ENCODE measurements around the gene CTPS1.

Gene CTPS1

DNA sequence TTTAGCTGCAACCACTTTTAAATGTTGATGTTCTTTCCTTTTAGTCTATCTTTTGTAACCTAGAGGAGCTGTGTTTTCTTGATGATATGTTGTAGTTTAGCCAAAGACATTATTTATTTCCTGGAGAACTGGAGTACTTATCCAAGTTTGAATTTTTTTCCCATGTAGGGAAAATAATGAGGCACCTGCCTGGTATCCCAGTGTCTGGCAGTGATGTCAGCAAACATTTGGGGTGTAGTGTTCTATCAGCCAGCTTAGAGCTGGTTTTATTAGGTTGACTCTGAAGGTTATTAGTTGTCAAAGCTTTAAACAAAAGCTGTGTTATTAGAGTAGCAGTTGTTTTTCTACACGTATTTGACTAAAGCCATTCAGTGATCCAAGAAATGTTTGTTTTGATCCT is 3.2 kb downstream of the CTPS1 start:
- DNase-seq (ENCODE audit: low spot score) = no peak
- TF ChIP-seq, protein P1, sequence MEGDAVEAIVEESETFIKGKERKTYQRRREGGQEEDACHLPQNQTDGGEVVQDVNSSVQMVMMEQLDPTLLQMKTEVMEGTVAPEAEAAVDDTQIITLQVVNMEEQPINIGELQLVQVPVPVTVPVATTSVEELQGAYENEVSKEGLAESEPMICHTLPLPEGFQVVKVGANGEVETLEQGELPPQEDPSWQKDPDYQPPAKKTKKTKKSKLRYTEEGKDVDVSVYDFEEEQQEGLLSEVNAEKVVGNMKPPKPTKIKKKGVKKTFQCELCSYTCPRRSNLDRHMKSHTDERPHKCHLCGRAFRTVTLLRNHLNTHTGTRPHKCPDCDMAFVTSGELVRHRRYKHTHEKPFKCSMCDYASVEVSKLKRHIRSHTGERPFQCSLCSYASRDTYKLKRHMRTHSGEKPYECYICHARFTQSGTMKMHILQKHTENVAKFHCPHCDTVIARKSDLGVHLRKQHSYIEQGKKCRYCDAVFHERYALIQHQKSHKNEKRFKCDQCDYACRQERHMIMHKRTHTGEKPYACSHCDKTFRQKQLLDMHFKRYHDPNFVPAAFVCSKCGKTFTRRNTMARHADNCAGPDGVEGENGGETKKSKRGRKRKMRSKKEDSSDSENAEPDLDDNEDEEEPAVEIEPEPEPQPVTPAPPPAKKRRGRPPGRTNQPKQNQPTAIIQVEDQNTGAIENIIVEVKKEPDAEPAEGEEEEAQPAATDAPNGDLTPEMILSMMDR (IDR thresholded peaks at IDR 0.05; ENCODE audit: extremely low read depth, insufficient read depth, missing control alignments) = no peak
- in situ Hi-C loops (cut with MboI; ENCODE audit: low pct_unique_long_range_greater_than_20kb, low sequenced_read_pairs, unreplicated experiment) = no loop called here

DNA sequence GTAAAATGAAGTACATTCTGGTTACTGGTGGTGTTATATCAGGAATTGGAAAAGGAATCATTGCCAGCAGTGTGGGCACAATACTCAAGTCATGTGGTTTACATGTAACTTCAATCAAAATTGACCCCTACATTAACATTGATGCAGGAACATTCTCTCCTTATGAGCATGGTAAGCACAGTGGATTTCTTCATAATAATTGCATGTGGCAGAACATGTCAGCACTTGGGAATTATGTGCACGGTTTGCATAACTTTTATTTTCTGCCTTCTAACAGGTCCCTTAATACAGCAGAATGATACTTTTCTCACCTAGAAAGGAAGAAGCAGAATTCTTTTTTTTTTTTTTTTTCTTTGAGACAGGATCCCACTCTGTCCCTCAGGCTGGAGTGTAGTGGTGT is 3.8 kb downstream of the CTPS1 start:
- in situ Hi-C loops (cut with MboI; ENCODE audit: low pct_unique_long_range_greater_than_20kb, low sequenced_read_pairs, unreplicated experiment) = no loop called here
- TF ChIP-seq, protein P1 (IDR thresholded peaks at IDR 0.05; ENCODE audit: extremely low read depth, insufficient read depth, missing control alignments) = no peak
- DNase-seq (ENCODE audit: low spot score) = no peak

DNA sequence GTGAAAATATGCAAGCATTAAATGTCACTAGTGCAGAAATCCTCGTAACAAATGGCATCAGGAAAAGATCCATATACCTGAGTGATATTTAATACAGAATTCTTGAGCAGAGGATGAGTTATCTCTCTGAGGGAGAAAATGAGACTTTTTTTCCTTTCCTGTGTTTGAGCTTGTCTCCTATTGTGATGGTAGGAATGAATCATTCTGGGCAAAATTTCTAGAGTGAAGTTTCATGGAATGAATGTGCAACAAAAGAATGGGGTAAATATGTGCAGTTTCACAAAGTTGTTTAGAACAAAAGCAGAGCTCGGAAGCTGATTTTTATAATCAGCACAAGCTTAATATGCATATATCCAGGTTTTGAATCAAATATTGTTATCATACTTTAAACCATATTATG is 4.6 kb downstream of the CTPS1 start:
- in situ Hi-C loops (cut with MboI; ENCODE audit: low pct_unique_long_range_greater_than_20kb, low sequenced_read_pairs, unreplicated experiment) = no loop called here
- no peak for DNase-seq (ENCODE audit: low spot score)
- TF ChIP-seq, protein P1 (IDR thresholded peaks at IDR 0.05; ENCODE audit: extremely low read depth, insufficient read depth, missing control alignments) = no peak

DNA sequence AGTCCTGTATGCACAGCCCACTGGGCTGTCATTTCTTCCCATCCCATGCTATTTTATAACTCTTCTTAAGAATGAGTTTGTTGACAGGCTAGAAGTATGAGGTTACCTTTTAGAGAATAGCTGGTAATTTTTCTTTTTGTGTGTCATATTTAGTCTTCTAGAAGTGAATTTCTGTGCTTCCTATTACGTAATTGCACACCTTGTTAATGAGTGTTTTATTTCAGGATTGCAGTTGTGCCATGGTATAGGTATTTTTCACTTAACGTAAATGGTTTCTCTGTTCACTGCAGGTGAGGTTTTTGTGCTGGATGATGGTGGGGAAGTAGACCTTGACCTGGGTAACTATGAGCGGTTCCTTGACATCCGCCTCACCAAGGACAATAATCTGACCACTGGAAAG is 5.0 kb downstream of the CTPS1 start:
- TF ChIP-seq, protein P1 (IDR thresholded peaks at IDR 0.05; ENCODE audit: extremely low read depth, insufficient read depth, missing control alignments) = no peak
- DNase-seq (ENCODE audit: low spot score) = no peak
- in situ Hi-C loops (cut with MboI; ENCODE audit: low pct_unique_long_range_greater_than_20kb, low sequenced_read_pairs, unreplicated experiment) = no loop called here

DNA sequence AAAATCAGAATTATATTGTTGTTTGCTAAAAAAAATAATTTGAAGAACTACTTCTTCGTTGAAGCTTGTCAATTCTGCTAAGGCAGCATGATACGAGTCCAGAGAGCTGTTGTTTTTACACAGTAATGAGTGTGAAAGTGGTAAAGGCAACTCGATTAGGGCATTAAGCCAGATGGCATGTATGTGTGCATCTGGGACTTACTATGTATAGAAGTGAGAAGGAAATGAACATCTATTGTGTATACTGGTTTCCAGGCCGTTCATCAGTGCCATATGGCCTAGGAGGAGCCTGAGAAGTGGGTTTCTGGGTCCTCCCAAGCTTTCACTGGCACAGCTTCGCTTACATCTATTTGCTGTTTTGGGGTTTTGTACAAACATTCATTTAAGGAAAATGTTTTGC is 5.7 kb downstream of the CTPS1 start:
- no peak for DNase-seq (ENCODE audit: low spot score)
- in situ Hi-C loops (cut with MboI; ENCODE audit: low pct_unique_long_range_greater_than_20kb, low sequenced_read_pairs, unreplicated experiment) = no loop called here
- TF ChIP-seq, protein P1 (IDR thresholded peaks at IDR 0.05; ENCODE audit: extremely low read depth, insufficient read depth, missing control alignments) = no peak

DNA sequence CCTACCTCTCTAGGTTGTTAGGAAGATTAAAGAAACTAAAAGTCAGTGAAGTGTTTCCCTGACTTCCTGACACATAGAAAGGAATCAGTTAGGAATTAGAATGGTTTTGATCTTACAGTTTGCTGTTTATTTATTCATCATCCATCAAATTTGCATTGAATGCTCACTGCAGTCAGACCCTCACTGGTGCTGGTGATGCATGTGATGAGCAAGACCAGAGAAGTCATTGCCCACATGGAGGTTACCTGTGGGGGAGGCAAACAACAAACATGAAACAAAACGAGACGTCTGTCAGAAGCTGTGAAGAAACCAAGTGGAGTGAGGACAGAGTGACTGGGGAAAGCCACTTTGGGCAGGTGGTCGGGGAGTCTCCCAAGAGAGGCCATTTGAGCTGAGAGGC is 6.4 kb downstream of the CTPS1 start:
- in situ Hi-C loops (cut with MboI; ENCODE audit: low pct_unique_long_range_greater_than_20kb, low sequenced_read_pairs, unreplicated experiment) = no loop called here
- TF ChIP-seq, protein P1 (IDR thresholded peaks at IDR 0.05; ENCODE audit: extremely low read depth, insufficient read depth, missing control alignments) = no peak
- no peak for DNase-seq (ENCODE audit: low spot score)

DNA sequence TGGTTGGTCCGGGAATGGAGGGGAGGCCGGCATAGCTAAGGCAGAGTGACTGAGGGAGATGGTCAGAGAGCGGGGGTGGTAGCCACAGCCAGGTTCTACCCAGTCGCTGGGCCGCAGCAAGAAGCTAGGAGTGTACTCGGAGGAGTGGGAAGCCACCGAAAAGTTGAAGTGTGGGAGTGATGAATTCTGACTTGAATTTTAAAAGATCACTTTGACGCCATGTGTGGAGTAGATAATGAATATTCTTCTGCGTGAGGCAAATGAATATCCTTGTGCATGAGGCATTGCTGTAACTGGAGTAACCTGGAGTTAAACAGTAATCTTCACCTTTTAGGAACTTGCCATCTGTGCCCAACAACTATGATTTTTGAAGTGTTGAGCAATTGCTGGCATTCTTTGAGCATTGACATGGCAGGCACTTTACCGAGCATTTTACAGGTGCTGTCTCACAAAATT is 6.9 kb downstream of the CTPS1 start:
- TF ChIP-seq, protein P1 (IDR thresholded peaks at IDR 0.05; ENCODE audit: extremely low read depth, insufficient read depth, missing control alignments) = no peak
- in situ Hi-C loops (cut with MboI; ENCODE audit: low pct_unique_long_range_greater_than_20kb, low sequenced_read_pairs, unreplicated experiment) = no loop called here
- DNase-seq (ENCODE audit: low spot score) = no peak

Measured in GM13977 (cell line).